Measurements from ENCODE around the gene PHYH.
A peak's percentile ranks its signal among the peaks of the same experiment; 100 is the strongest.

Gene PHYH

DNA sequence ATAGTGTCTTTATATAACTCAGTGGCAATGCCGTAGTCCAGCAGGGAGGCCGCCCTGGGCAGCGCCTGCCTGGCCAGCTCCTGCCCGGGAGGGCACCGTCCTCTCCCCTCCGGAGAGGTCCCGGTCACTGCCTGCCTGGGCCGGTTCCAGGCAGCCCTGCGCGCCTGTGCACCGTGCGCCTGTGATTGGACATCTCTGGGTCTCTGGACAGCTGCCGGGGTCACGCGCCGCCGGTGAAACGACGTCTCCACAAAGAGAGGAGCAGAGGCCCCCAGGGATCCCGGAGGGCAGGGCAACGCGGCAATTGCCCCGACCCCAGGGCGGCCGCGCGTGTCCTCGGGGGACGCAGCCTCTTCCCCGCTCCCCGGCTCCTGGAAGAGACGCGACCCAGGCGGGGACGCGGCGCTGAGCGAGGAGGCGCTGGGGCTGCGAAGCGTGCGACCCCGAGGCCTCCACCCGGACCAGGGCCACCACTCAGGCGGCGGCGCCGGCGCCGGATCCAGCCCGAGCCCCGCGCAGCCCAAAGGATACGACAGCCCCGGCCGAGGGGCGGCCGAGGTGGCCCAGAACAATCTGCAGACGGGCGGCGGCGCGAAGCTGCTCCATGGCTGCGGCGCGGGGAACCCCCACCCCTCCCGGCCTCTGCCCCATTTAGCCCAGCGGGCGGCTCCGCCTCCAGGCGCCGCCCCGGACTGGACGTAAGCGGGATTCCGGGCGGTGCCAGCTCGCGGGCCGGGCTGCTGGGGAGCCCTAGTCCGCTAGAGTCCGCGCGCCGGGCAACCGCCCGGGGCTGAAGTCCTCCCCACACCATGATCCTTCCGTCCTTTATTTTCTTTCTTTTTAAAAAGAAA lies at the start of gene PHYH:
Gene PHYH, minus strand, starts transcription at position 628 of the 851 bp plus-strand sequence. Its CDS starts 22 bp downstream, at position 606.
- H3K4me3 ChIP-seq (ENCODE audit: low read depth, low read length): peak within 1 kb of the TSS; percentile 65
- CTCF ChIA-PET: interaction anchor here (0.6 to 6.5 kb wide), 7 partner anchors 14 to 218 kb away, joined by 3 to 77 read pairs (median 3); partner anchors contain the start of gene MCM10
- POLR2A ChIA-PET: interaction anchor here (0.6 to 1.5 kb wide), 3 partner anchors 9 to 200 kb away, joined by 3 to 5 read pairs (median 3); no protein-coding TSS in a partner anchor
- TF ChIP-seq, protein P1, sequence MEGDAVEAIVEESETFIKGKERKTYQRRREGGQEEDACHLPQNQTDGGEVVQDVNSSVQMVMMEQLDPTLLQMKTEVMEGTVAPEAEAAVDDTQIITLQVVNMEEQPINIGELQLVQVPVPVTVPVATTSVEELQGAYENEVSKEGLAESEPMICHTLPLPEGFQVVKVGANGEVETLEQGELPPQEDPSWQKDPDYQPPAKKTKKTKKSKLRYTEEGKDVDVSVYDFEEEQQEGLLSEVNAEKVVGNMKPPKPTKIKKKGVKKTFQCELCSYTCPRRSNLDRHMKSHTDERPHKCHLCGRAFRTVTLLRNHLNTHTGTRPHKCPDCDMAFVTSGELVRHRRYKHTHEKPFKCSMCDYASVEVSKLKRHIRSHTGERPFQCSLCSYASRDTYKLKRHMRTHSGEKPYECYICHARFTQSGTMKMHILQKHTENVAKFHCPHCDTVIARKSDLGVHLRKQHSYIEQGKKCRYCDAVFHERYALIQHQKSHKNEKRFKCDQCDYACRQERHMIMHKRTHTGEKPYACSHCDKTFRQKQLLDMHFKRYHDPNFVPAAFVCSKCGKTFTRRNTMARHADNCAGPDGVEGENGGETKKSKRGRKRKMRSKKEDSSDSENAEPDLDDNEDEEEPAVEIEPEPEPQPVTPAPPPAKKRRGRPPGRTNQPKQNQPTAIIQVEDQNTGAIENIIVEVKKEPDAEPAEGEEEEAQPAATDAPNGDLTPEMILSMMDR (IDR thresholded peaks at IDR 0.05; ENCODE audit: insufficient read depth, low read length, missing control alignments): no peak
- DNase-seq (ENCODE audit: low read depth, low spot score): peak; percentile 16

DNA sequence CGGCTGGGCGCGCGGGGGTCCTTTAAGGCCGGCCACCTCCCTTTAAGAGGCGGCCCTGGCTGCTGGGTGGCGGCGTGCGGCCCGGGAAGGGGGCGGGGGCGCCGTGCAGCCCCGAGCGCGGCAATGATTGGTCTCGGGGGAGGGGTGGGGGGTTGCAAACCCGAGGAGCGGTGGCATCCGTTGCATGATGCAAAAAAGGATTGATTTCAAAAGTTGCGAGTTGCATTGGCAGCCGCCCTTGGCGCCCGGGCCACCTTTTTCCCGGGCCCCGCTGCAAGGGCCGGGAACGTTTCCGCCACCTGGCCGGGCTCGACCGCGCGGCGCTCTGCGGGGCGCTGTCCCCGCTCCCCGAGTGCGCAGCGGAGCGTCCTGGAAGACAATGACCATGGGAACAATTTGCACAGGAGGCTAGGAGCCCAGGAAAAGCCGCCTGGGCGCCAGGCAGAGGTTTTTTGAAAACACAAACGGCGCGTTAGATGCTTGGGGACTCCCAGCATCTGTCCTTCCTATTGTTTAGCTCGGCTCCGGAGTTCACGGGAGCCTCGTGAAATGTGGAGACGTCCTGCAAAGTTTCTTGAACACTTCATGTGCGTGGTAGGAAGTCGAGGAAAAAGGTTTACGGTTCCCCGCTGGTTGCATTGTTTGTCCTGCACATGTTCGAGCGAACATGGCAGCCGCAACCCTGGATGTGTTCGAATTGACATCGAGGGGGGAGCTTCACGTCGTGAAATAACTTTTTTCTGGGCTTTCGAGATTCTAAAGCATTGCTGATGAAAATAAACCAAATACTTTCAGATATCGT lies 48.6 kb upstream of the PHYH start, which contains the start of gene SEPHS1:
Gene SEPHS1, minus strand, starts transcription at position 78 of the 802 bp plus-strand sequence. CDS start 3,343 bp downstream, outside the sequence.
- no peak for DNase-seq (ENCODE audit: low read depth, low spot score)
- peak within 1 kb of the TSS; percentile 72 for H3K4me3 ChIP-seq (ENCODE audit: low read depth, low read length)
- ChIA-PET POLR2A (no interaction called here), CTCF (interaction anchor here (0.8 to 2.9 kb wide), 3 partner anchors 12 to 238 kb away, joined by 3 to 10 read pairs (median 3); partner anchors contain the start of gene PRPF18)
- TF ChIP-seq, protein P1 (IDR thresholded peaks at IDR 0.05; ENCODE audit: insufficient read depth, low read length, missing control alignments): no peak

DNA sequence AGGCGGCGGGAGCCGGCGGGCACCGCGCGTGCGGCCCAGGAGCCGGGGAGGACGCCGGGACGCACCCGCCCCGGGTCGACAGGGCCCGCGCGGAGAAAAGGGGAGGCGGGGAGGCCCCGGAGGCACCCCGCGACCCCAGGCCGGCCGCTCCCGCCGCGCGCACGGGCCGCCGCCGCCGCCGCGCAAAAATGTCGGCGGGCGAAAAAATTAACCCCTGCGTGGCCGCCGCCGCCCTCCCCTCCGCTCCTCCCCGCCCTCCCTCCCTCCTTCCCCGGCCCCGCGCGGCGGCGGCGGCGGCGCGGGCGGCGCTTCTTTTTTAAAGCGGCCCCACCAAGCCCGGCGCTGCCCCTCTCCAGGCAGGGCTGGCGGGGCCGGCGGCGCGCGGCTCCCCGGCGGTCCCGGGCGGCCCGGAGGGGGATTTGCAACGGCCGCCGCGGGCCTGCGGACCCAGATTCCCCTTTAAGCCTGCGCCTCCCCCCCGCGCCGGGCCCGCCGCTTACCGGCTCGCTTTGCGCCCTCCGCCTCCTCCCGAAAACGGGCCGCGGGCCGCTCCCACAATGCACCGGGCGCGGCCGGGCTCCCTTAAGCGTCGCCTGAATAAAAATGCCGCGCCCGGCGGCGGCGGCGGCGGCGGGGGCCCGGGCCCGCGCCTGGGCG lies 47.8 kb upstream of the PHYH start:
- ChIA-PET CTCF (no interaction called here), POLR2A (no interaction called here)
- no peak for DNase-seq (ENCODE audit: low read depth, low spot score)
- peak overlapping the region; percentile 72 for H3K4me3 ChIP-seq (ENCODE audit: low read depth, low read length)
- TF ChIP-seq, protein P1 (IDR thresholded peaks at IDR 0.05; ENCODE audit: insufficient read depth, low read length, missing control alignments): no peak

DNA sequence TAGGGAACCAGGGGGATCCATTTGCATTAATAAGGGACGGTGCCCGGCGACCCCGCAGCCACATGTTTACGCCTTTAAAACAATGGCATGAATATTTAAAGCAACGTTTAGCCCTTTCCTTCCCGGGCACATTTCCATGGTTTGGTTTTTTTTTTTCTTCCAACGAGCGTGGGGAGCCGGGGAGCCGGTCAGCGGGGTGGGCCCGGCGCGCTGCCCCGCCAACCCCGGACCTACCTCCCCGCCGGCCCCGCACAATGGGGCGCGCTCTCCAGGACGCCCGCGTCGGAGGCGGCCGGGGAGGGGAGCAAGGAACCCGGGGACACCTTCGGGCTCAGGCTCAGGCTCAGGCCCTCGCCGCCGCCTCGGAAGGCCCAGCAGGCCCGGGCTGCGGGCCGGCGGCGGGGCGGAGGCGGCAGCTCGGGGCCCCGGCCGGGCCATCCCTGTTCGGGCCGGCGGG lies 47.2 kb upstream of the PHYH start:
- peak overlapping the region; percentile 72 for H3K4me3 ChIP-seq (ENCODE audit: low read depth, low read length)
- ChIA-PET CTCF (no interaction called here), POLR2A (no interaction called here)
- no peak for DNase-seq (ENCODE audit: low read depth, low spot score)
- TF ChIP-seq, protein P1 (IDR thresholded peaks at IDR 0.05; ENCODE audit: insufficient read depth, low read length, missing control alignments): no peak

DNA sequence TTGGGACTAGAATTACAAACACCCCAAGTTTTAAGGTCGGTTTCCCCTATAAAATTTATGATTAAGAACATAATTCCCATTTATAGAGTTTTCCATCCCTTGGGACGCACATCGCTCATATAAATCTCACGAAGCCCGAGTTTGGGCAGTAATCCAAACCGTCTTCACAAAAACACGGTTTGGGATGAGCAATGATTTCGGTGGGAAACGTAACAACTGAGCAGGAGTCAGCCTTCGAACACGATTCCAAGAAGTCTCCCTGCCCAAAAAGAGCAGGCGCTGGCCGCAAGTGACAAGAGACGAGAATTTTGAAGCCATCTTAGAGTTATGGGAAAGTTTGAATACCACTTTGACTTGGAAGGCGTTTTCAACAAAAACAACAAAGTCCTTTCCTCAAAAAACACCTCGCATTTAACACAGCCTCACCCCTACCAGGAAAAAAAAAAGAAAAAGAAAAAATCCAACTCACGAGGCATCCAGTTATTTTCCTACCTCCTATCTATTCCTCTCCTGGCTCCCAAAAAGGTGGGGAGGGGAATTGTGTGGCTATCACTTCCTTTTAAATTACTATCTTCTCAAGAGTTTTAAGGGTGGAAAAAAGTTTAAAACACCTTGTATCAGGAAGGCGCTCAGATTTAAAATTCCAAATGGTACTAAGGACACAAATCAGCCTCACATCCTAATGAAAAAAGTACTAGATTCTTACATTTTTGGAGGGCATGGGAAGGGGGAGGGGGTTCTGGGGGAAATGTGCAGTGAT lies 46.6 kb upstream of the PHYH start:
- POLR2A ChIA-PET: no interaction called here
- H3K4me3 ChIP-seq (ENCODE audit: low read depth, low read length): peak overlapping the region; percentile 72
- CTCF ChIA-PET: no interaction called here
- no peak for DNase-seq (ENCODE audit: low read depth, low spot score)
- TF ChIP-seq, protein P1 (IDR thresholded peaks at IDR 0.05; ENCODE audit: insufficient read depth, low read length, missing control alignments): no peak
